Dedifferentiated amniotic fluid mesenchymal stem cell (primary cell): ENCODE measurements around the gene GRPEL1.

Source experiments
- DNase-seq: peaks from one replicate; pipeline ENCODE4 v3.0.0-alpha.2; 2016; ENCODE audit errors: extremely low spot score

GRPEL1 gene

DNA sequence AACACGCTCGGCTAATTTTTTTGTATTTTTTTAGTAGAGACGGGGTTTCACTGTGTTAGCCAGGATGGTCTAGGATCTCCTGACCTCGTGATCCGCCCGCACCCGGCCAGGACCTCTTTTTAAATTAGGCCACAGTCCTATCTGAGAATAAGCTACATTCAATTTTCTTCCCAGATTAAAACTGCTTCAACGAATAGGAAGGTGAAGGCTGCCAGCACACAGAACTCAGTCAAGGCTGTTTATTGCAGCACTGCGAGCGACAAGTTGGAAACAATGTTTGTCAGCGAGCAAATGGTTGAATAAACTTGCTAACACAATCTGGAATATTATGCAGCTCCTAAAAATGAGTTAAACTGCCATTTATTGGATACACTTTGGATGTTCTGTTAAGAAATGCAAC, 1.9 kb downstream of the GRPEL1 start:
- no peak for DNase-seq

- DNase-seq: no peak
Measured at GRCh38 chr4:7063362-7063761, 4.5 kb downstream of the GRPEL1 start.

DNA sequence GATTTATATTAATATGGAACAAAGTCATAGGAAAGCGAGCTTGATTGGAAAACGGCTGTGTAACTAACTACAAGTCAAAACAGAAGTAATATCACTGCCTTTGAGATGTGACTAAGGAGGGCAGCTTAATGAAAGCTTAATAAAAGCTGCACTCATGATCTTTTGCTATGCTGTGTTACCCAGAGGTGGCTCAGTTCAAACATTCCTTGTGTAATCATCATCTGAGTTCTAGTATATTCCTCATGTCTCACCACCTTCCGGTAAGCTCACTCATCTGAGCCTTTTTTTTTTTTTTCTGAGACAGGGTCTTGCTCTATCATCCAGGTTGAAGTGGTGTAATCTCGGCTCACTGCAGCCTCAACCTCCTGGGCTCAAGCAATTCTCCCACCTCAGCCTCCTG, 5.0 kb downstream of the GRPEL1 start:
- no peak for DNase-seq

DNA sequence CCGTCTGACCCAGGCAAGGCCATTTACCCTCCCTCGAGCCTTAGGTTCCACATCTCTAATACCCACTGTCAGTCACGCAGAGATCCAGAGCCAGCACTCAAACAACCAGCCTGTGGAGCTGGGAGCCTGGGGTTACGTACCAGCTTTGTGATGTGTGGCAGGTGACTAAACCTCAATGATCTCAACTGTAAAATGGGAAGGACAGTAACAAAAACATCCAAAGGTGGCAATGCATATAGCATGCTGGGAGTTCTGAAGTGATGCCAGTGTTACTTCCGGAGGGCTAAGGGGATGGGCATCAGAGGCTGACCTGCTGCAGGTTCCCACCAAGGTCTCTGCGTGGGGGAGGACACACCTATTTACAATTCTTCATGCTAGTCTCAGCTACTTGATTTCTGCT, 6.0 kb downstream of the GRPEL1 start:
- DNase-seq: no peak

DNA sequence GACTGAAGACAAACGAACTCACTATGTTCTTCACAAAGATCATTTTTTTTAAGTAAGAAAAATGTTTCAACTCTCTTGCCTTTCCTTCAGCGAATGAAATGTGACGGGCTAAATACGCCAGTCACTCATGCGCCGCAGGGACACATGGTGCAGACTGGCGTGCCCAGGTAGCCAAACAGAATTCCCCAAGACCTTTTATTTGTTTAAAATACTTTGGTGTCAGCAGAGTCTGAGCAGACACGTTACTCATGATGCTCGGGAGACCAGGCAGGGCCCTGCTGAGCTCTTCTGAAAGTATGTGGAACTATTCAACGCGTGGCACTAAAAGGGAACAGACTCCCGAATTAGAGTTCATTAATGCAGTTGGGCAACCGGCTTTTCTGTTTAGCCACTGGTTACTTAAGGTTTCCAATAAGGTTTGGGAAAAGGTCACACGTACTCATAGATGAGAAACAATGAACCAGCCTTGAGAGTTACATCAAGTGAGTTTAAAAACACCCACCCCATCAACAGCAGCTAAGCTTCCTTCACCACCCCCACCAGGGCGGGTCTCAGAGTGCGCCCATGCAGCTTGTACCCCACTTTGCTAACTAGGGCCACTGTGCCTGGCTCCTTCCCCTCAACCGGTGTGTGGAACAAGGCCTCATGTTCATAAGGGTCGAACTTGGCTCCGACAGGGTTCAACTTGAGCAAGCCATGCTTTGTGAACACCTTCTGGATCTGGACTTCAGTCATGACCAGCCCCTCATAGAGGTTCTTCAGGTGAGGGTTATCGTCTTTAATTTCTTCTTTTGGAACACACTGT, 7.3 kb downstream of the GRPEL1 start:
- no peak for DNase-seq

DNA sequence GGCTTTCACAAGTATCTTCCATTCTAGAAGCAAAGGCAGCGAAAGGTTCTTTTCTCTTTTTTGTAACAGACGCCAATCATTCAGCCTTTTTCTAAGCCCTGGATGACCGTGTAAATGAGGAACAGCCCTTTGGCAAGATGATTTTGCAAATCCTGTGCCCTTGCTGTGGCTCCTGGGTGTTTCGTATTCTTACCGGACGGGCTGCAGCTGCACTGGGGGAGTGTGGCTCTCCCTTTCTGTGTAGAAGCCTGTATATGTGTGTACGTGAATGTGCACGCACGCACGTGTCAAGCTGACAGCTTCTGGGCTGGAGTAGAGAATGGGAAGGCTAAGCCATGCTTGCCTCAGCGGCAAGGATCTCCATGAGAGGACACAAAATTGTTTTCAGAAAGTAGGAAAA, 8.2 kb downstream of the GRPEL1 start:
- no peak for DNase-seq

GRCh38 chr4:7058792-7059191, 9.1 kb downstream of the GRPEL1 start:
- no peak for DNase-seq

DNA sequence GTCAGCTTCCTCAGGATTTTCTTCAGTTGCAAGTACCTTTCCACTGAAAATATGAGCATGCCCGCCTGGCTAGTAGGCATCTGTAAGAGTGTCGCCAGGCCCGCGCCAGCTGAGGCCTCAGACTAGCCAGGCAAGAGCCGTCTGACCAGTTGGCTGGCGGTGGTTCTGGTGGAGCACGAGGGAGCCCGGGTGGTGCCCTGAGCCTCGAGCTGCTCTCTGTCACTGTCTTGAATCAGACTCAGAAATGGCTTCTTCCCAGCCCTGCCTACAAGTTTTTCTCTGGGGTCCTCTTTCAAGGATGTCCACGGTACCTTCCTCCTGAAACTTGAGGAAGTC, 11.9 kb downstream of the GRPEL1 start:
- DNase-seq: no peak

- no peak for DNase-seq
Measured at GRCh38 chr4:7055111-7055989, 12.5 kb downstream of the GRPEL1 start.

DNA sequence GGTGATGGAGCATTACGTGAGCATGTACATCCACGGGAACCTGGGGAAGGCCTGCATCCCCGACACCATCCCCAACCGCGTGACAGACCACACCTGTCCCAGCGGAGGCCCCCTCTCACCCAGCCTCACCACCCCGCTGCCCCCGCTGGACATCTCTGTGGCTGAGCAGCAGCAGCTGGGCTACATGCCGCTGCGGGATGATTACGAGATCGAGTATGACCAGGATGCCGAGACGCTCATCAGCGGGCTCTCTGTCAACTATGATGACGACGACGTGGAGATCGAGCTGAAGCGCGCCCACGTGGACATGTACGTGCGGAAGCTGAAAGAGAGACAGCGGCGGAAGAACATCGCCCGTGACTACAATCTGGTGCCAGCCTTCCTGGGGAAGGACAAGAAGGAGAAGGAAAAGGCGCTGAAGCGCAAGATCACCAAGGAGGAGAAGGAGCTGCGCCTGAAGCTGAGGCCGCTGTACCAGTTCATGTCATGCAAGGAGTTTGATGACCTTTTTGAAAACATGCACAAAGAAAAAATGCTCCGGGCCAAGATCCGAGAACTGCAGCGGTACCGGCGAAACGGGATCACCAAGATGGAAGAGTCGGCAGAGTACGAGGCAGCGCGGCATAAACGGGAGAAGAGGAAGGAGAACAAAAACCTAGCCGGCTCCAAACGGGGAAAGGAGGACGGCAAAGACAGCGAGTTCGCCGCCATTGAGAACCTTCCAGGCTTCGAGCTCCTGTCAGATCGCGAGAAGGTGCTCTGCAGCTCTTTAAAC, 13.6 kb downstream of the GRPEL1 start:
- no peak for DNase-seq

DNA sequence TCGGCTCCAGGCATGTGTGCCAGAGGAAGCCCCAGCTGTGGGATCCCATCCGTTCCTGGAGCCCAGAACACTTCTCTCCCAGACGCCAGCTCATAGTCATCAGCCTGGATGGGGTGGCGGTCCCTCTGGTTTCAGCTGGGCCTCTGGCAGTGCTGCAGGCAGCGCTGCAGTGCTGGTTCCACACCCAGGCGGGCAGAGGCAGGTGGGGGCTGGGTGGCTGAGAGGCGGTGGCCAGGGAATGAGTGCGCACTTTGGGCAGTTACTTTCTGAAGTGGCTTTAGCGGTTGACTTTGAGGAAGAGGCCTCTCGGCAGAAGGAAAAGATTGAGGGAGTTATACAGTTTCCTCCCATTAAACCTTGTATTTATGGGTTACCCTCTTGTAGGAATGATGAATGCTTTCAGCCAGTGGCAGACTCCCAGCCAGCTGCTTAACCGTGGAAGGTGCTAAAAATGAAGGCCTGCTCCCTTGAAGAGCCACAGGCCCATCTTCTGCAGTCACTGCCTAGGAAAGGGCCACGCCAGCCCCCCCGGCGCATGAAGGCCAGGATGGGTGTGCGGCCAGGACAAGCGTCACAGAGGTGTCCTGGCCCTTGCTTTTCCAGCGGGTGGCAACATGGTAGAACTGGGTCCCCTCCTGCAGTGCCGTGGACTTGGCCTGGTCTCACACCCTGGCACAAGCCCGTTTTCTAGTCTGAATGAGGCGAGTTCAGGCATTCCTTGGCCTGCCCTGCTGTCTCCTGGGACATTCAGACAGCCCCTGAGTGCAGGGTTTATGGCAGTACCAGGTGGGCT, 14.7 kb downstream of the GRPEL1 start:
- no peak for DNase-seq

DNA sequence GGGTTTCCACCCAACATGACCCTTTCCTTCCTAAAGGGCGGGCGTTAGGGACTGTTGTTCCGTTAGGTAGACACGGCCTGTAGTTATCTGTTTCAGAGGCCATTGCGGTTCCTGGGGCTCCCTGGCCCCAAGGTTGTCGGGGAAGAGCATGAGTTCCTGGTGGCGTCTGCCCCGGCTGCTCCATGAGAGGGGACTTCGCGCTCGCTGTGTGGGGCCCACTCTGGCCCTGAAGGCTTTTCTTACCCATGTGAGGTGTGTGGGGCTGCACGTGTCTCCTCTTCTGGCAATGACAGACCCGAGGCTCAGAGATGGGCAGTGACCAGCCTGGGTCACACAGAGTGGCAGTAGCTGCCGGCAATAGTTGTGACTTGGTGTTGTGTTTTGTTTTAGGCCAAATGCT, 15.6 kb downstream of the GRPEL1 start:
- no peak for DNase-seq

- no peak for DNase-seq
Measured at GRCh38 chr4:7051905-7052304, 16.0 kb downstream of the GRPEL1 start.

GRCh38 chr4:7051144-7051495, 16.7 kb downstream of the GRPEL1 start:
- no peak for DNase-seq

DNA sequence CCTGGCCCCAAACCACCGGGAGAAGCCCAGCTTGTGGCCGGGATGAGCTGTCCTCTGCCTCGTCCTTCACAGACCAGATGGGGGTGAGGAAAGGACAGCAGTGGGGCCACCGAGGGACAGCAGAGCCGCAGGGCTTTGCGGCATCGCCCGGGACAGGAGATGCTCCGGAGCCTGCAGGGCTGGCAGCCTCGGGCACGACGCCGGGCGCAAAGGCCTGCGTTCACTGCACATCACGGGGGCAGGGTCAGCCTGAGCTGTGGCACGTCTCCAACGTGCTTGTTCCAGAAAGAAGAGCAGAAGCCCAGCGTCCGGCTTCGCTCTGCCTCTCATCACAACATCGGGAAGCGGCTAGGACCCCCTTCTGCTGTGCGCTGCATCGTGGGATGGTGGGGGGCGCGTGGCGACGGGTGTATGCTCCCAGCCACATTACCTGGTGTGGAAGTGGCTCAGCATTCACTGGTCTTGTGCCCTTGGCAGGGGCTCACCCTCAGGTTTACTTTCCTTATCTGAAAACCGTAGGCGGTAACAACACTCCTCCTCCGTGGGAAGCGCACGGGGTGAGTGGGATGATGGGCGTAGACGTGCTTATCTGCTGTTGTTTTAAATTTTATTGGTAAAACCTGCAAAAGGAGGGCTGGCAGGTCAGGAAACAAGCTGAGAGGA, 17.3 kb downstream of the GRPEL1 start:
- no peak for DNase-seq

DNA sequence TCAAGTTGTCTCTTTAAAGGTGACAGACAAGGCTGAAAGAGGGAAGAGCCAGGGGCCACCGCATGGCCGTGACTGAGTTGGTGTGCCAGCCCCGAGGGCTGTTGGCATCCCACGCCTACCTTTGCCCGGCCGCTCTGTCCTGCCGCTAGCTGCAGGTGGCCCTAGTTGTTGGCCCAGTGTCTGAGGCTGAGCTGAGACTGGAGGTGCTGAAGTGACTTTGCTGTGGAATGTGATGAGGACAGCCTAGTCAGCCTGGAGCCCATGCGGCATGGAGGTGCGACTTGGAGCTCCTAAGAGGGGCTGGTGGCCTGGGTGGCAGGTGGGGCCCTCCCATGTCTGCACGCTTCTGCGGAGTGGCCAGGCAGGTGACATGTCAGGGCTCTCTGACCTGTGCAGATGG, 18.1 kb downstream of the GRPEL1 start:
- DNase-seq: no peak

DNA sequence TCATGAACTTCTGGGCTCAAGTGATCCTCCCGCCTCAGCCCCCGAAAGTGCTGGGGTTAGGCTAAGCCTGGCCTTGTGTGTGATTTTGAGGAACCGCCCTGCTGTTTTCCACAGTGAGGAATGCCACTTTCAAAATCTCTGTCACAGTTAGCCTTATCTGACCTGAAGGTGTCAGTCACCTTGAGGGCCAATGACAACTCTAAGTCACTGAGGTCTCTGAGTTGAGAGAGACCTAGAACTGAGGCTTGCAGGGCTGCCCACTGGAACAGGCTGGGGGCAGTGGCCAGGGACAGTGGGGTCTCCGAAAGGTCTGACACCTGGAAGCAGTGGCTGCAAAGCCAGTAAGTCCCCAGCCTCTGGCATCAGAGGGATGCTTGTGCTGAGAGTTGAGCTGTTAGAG, 18.6 kb downstream of the GRPEL1 start:
- DNase-seq: no peak

DNA sequence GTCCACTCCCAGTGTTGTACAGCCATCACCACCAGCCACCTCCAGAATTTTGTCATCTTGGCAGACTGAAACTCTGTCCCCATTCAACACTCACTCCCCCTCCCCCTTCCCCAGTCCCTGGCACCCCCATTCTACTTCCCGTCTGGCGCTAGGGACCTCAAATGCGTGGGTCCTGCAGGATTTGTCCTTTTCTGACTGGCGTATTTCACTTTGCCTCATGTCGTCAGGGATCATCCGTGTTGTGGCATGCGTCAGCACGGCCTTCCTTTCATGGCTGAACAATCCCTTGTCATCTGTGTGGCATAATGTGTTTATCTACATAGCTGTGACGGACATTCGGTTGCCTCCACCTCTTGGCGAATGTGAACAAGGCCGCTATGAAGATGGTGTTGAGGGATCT, 19.2 kb downstream of the GRPEL1 start:
- no peak for DNase-seq

- DNase-seq: no peak
Measured at GRCh38 chr4:7046971-7047370, 20.9 kb downstream of the GRPEL1 start.

DNA sequence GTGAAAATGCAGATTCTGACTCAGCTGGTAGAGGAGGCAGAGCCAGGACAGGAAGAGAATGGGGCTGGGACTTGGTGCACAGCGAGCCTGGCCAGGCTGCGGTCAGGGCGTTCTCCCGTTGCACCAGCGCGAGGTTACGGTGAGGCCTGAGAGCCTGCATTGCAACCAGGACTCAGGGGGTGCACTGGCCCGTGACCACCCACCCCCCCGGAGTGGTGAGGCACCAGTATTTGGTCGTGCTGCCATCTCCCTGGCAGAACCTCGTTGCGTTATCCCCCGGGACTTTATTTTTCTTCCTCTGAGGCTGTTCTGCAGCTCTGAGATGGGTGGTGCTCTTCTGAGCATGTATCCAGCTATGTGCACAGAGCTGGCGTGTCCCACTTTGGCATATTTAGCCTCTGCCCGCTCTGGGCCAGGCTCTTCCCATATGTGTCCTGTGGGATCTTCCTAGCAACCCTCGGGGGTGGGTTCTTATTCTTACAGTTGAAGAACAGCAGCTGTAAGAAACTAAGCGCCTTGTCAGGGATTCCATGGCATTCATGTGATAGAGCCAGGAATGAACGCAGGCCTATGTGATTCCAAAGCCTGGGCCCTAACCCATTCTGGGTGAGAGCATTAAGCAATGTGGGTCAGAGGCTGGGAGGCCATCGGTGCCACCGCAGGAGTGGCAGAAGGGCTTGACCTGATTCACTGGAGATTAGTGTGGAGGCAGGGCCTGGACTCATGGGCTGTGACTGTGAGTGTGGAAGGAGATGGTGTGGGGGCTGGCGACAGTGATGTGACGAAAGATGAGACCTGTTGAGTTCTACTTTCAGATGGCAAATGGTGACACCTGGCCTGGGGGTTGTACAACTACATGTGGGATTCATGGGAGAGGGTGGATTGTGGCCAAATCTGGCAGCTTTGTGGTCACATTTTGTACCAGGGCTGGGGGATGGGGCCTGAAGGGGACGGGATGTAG, 21.6 kb downstream of the GRPEL1 start:
- no peak for DNase-seq
